Activated CD8-positive, alpha-beta T cell treated with anti-CD3 and anti-CD28 coated beads for 36 hours (primary cell): ENCODE data around the gene PEAR1. TPM values are rescaled to one million over a fixed set of nuclear protein-coding genes. Genes with fewer than 3 reads are reported as not detected.

Experiments
- ATAC-seq: fragments of 200-7000 bp; cut with Tn5 transposase; one replicate; pipeline ENCODE4 v1.10.0; 2021; ENCODE audit warnings: mild to moderate bottlenecking, moderate library complexity
- CTCF ChIA-PET: fragments of 350-600 bp; sonication (Branson Sonifier 250); formaldehyde crosslinking; loops from one replicate; lab custom pipeline; 2021; ENCODE audit warnings: antibody characterized with exemption; lab: Charles Lee
- POLR2A ChIA-PET: fragments of 350-600 bp; sonication (Branson Sonifier 250); formaldehyde crosslinking; loops from one replicate; lab custom pipeline; 2021; ENCODE audit warnings: antibody characterized with exemption; lab: Charles Lee
- DNase-seq: peaks from one replicate; pipeline ENCODE4 v3.0.0-alpha.2; 2020
- H3K27ac Mint-ChIP-seq: one replicate; pipeline ENCODE4 v1.8.0; 2021; ENCODE audit warnings: mild to moderate bottlenecking, mixed read lengths
- H3K27me3 Mint-ChIP-seq: one replicate; pipeline ENCODE4 v1.8.0; 2021; ENCODE audit warnings: mixed read lengths
- H3K36me3 Mint-ChIP-seq: one replicate; pipeline ENCODE4 v1.8.0; 2021; ENCODE audit warnings: low read depth, mixed read lengths
- H3K4me1 Mint-ChIP-seq: one replicate; pipeline ENCODE4 v1.8.0; 2021; ENCODE audit warnings: low read depth, mixed read lengths
- H3K4me3 Mint-ChIP-seq: one replicate; pipeline ENCODE4 v1.8.0; 2021; ENCODE audit warnings: mild to moderate bottlenecking, moderate library complexity, mixed read lengths
- H3K9me3 Mint-ChIP-seq: one replicate; pipeline ENCODE4 v1.8.0; 2021; ENCODE audit warnings: mixed read lengths
- intact Hi-C: fragments of 100-400 bp; cut with micrococcal nuclease; formaldehyde crosslinking; loops from one replicate; pipeline ENCODE4 v1.10.0; 2022
- total RNA-seq, 2 experiments: library from RNA; stranded (reverse); gene quantifications; one replicate each; pipeline ENCODE4 v1.2.3, GENCODE V29; 2021
- TF ChIP-seq, protein P1 (sequence below): fragments of 200-600 bp; IDR thresholded peaks from one replicate; pipeline ENCODE4 v1.8.0; 2022; ENCODE audit warnings: antibody characterized with exemption, mild to moderate bottlenecking

The PEAR1 gene
- total RNA-seq, 2 experiments from 2014 or later, result 0.07 TPM; not detected in 1

DNA sequence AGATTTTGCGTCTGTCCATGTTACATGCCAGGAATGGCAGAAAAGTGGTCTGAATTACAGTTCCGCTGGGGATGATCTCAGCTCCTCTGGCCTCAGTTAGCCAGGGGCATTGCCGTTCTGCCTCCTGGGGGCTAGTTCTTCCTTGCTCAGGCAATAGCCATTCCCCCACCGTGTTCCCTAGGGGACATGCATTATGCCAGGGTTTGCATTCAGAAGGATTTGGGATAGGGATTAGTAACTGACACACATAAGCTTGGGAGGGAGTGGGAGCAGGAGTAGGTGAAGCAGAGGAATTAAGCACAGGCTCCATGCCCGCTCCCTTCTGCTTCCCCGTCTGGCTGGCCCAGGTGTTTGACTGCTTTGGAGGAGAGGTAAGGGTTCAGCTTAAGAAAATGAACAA is 39.6 kb downstream of the PEAR1 start:
- peaks cover 4% of the 10 kb centered on the region for H3K4me1 Mint-ChIP-seq
- DNase-seq (no peak), ATAC-seq (no peak)
- ChIA-PET CTCF (interaction anchor here (1.4 kb wide), 1 partner anchor 23 kb away, joined by 3 read pairs; no protein-coding TSS in a partner anchor), POLR2A (no interaction called here)
- H3K36me3 Mint-ChIP-seq, result no peaks in the 10 kb centered on the region
- TF ChIP-seq, protein P1, sequence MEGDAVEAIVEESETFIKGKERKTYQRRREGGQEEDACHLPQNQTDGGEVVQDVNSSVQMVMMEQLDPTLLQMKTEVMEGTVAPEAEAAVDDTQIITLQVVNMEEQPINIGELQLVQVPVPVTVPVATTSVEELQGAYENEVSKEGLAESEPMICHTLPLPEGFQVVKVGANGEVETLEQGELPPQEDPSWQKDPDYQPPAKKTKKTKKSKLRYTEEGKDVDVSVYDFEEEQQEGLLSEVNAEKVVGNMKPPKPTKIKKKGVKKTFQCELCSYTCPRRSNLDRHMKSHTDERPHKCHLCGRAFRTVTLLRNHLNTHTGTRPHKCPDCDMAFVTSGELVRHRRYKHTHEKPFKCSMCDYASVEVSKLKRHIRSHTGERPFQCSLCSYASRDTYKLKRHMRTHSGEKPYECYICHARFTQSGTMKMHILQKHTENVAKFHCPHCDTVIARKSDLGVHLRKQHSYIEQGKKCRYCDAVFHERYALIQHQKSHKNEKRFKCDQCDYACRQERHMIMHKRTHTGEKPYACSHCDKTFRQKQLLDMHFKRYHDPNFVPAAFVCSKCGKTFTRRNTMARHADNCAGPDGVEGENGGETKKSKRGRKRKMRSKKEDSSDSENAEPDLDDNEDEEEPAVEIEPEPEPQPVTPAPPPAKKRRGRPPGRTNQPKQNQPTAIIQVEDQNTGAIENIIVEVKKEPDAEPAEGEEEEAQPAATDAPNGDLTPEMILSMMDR, result no peak
- no peaks in the 10 kb centered on the region for H3K9me3 Mint-ChIP-seq
- peaks cover 25% of the 10 kb centered on the region for H3K27me3 Mint-ChIP-seq
- intact Hi-C loops, result no loop called here
- H3K27ac Mint-ChIP-seq, result no peak overlapping the region
- H3K4me3 Mint-ChIP-seq, result no peak overlapping the region

DNA sequence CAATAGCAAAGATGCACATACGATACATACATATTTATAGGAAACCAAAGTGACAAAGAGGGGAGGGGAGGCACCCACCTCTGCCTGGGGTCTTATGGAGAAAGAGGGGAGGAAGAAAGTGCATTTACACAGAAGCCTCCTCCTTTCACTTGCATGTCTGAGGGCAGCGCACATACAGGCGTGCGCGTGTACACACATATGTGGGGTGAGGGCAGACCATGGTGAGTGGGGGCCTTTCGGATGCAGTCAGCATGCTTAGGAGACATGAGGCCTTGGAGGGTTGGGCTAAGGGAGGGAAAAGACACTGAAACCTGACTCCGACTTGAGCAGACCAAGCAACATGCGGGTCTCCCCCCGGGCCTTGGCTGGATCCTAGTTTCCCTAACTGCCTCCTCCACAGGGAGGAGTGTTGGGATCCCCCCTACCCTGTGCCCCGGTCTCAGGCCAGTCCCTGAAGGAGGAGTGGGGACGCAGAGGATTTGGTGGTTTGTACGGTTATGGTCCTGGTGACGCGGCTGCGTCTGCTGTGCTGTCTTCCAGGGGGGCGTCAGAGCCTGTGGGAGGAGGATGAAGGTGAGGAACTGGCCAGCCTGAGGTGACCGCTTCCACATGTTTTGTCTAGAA is 42.1 kb downstream of the PEAR1 start:
- H3K27me3 Mint-ChIP-seq, result peaks cover 10% of the 10 kb centered on the region

DNA sequence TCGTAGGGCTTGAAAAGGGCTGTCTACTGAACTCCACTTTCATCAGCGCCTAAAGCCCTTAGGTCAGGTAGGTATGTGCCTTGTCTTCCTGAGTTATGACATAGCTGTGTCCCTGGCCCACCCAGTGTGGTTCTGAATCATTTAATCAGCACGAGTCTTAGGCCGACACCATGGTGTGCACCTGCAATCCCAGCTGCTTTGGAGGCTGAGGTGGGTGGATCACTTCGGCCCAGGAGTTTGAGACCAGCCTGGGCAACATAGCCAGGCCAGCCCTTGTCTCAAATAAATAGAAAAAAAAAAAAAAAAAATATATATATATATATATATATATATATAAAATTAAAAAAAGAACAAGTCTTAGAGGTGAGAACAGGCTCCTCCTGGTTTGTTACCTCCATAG is 42.7 kb downstream of the PEAR1 start:
- TF ChIP-seq, protein P1, result no peak
- no peak overlapping the region for H3K4me3 Mint-ChIP-seq
- peaks cover 4% of the 10 kb centered on the region for H3K4me1 Mint-ChIP-seq
- ChIA-PET POLR2A (no interaction called here), CTCF (interaction anchor here (0.7 kb wide), 1 partner anchor 77 kb away, joined by 3 read pairs; no protein-coding TSS in a partner anchor)
- no peak for ATAC-seq
- no peaks in the 10 kb centered on the region for H3K36me3 Mint-ChIP-seq
- H3K9me3 Mint-ChIP-seq, result no peaks in the 10 kb centered on the region
- no peak for DNase-seq
- intact Hi-C loops, result no loop called here
- H3K27me3 Mint-ChIP-seq, result peaks cover 4% of the 10 kb centered on the region
- H3K27ac Mint-ChIP-seq, result no peak overlapping the region

More for the DNA sequence above, 42.1 kb downstream of the PEAR1 start:
- CTCF ChIA-PET, result interaction anchor here (0.7 kb wide), 1 partner anchor 76 kb away, joined by 3 read pairs; no protein-coding TSS in a partner anchor
- no peak overlapping the region for H3K27ac Mint-ChIP-seq
- H3K4me3 Mint-ChIP-seq, result no peak overlapping the region
- intact Hi-C loops, result no loop called here
- TF ChIP-seq, protein P1, result no peak
- no peak for DNase-seq
- ATAC-seq, result no peak
- POLR2A ChIA-PET, result no interaction called here
- H3K36me3 Mint-ChIP-seq, result no peaks in the 10 kb centered on the region
- no peaks in the 10 kb centered on the region for H3K9me3 Mint-ChIP-seq
- H3K4me1 Mint-ChIP-seq, result peaks cover 4% of the 10 kb centered on the region

DNA sequence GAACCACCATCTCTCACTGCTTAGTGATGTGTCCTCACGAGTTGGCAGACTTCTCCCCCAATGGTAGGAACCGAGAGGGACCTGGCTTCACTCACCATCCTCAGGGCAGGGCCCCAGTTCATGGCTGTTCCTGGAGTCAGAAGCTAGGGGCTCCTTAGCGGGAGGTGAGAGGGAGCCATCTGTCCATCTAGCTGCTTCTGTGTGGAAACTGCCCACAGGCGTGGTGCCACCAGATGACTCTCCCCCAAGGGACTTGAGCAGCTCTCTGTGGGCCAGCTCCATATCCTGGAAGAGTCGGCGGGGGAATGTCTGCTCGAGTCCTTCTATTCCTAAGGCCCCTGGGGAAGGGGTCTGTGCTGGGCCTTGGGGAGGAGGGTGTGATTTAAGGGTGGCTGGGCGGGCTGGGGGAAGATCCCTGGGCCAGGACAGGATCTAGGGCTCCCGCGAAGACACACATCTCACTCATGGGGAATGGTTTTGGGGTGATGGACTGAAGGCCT is 43.3 kb downstream of the PEAR1 start:
- DNase-seq (no peak), ATAC-seq (no peak)
- Mint-ChIP-seq H3K27me3 (no peaks in the 10 kb centered on the region), H3K4me1 (no peaks in the 10 kb centered on the region), H3K9me3 (no peaks in the 10 kb centered on the region), H3K36me3 (no peaks in the 10 kb centered on the region), H3K4me3 (no peak overlapping the region), H3K27ac (no peak overlapping the region)
- TF ChIP-seq, protein P1, result no peak
- intact Hi-C loops, result no loop called here
- ChIA-PET POLR2A (no interaction called here), CTCF (interaction anchor here (0.7 to 1.3 kb wide), 4 partner anchors 9 to 98 kb away, joined by 3 to 7 read pairs (median 3); no protein-coding TSS in a partner anchor)

DNA sequence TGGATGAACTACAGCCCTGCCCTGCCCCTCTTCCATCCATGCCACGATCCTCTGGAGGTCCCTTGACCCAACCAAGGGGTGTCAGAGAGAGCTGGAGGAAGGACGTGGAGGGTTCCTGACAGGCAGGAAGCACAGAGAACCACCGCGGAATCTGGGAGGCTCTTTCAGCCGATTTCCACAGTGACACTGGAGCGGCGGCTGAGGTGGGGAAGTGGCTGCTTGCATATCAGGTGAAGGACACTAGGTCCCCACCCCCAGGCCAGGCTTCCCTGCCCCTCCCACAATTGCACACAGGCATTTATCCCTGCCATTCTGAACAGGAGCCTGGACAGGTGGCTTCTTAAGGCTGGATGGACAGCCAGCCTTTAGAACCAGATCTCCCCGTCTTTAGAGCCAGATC is 44.4 kb downstream of the PEAR1 start:
- POLR2A ChIA-PET, result interaction anchor here (0.7 kb wide), 1 partner anchor 77 kb away, joined by 3 read pairs; no protein-coding TSS in a partner anchor
- Mint-ChIP-seq H3K27me3 (no peaks in the 10 kb centered on the region), H3K27ac (no peak overlapping the region), H3K9me3 (no peaks in the 10 kb centered on the region), H3K36me3 (no peaks in the 10 kb centered on the region), H3K4me3 (no peak overlapping the region), H3K4me1 (no peaks in the 10 kb centered on the region)
- CTCF ChIA-PET, result interaction anchor here (0.6 to 1.3 kb wide), 4 partner anchors 9 to 136 kb away, joined by 3 to 7 read pairs (median 3); no protein-coding TSS in a partner anchor
- TF ChIP-seq, protein P1, result no peak
- DNase-seq (no peak), ATAC-seq (no peak)
- intact Hi-C loops, result no loop called here
